ENCODE data around the gene CREB3L1.

- TF ChIP-seq EZH2 (IDR thresholded peaks at IDR 0.05; ENCODE audit: borderline replicate concordance) (no peak), CTCF (IDR thresholded peaks at IDR 0.05; ENCODE audit: poor library complexity) (no peak)
Measured at GRCh38 chr11:46338636-46338987, 61.1 kb downstream of the CREB3L1 start.
